ENCODE measurements around the gene LHFPL2.

DNA sequence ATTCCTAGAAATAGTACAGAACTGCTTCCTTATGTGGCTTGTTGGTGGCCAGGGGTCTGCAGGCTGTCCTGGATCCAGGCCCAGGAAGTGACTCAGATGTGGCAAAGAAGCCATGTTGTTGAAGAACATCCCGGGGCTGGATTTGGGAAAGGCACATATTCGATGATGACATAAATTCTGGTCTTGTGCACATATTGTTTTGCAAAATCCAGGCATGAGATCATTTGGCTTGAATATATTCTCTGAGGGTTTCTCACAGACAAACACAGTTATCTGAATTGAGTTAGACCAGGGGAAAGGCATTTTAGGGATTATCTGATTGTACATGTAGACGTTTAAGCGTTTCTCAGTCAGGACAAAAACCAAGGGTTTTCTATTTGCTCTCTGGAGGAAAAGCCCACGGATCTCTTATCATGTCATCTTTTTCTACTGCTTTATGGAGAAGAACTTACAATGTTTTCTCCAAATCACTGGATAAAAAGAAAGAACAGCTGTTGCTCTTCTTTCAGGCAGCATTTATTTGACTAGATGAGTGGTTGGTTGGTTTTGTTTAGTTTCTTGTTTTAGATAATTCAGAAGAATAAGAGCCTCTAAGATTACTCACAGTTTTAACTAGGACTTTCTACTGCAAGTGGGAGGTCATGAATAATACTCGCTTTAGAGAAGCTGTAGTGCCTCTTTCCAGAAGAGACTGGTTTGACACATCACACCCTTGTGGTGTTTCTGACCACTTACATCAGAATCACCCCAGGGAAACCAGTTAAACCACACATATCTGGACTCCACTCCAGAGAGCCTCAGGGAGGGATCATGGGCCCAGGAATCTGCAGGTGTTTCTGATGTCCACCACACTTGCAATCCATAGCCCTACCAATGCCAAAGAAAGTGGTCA, 29.5 kb upstream of the LHFPL2 start:
- TF ChIP-seq, protein P1, sequence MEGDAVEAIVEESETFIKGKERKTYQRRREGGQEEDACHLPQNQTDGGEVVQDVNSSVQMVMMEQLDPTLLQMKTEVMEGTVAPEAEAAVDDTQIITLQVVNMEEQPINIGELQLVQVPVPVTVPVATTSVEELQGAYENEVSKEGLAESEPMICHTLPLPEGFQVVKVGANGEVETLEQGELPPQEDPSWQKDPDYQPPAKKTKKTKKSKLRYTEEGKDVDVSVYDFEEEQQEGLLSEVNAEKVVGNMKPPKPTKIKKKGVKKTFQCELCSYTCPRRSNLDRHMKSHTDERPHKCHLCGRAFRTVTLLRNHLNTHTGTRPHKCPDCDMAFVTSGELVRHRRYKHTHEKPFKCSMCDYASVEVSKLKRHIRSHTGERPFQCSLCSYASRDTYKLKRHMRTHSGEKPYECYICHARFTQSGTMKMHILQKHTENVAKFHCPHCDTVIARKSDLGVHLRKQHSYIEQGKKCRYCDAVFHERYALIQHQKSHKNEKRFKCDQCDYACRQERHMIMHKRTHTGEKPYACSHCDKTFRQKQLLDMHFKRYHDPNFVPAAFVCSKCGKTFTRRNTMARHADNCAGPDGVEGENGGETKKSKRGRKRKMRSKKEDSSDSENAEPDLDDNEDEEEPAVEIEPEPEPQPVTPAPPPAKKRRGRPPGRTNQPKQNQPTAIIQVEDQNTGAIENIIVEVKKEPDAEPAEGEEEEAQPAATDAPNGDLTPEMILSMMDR (conservative IDR thresholded peaks at IDR 0.05; ENCODE audit: low read depth in 2 of 2) = no peak
- no peak for TF ChIP-seq EZH2phosphoT487 (IDR thresholded peaks at IDR 0.05; ENCODE audit: unreplicated experiment)
- TF ChIP-seq POLR2AphosphoS5 (IDR thresholded peaks at IDR 0.05; ENCODE audit: low read depth) = no peak
- no peak for TF ChIP-seq EZH2 (IDR thresholded peaks at IDR 0.05; ENCODE audit: low read depth, unreplicated experiment)
- no peak for TF ChIP-seq ZNF114 (CRISPR knock-in tag; IDR thresholded peaks at IDR 0.05)
- TF ChIP-seq CREB1 (CRISPR knock-in tag; IDR thresholded peaks at IDR 0.05; ENCODE audit: low read depth) = no peak
- no peak for TF ChIP-seq STAT1 (IDR thresholded peaks at IDR 0.05; ENCODE audit: unreplicated experiment)
- no peak for TF ChIP-seq JUNB (IDR thresholded peaks at IDR 0.05; ENCODE audit: unreplicated experiment)
- TF ChIP-seq, protein P2, sequence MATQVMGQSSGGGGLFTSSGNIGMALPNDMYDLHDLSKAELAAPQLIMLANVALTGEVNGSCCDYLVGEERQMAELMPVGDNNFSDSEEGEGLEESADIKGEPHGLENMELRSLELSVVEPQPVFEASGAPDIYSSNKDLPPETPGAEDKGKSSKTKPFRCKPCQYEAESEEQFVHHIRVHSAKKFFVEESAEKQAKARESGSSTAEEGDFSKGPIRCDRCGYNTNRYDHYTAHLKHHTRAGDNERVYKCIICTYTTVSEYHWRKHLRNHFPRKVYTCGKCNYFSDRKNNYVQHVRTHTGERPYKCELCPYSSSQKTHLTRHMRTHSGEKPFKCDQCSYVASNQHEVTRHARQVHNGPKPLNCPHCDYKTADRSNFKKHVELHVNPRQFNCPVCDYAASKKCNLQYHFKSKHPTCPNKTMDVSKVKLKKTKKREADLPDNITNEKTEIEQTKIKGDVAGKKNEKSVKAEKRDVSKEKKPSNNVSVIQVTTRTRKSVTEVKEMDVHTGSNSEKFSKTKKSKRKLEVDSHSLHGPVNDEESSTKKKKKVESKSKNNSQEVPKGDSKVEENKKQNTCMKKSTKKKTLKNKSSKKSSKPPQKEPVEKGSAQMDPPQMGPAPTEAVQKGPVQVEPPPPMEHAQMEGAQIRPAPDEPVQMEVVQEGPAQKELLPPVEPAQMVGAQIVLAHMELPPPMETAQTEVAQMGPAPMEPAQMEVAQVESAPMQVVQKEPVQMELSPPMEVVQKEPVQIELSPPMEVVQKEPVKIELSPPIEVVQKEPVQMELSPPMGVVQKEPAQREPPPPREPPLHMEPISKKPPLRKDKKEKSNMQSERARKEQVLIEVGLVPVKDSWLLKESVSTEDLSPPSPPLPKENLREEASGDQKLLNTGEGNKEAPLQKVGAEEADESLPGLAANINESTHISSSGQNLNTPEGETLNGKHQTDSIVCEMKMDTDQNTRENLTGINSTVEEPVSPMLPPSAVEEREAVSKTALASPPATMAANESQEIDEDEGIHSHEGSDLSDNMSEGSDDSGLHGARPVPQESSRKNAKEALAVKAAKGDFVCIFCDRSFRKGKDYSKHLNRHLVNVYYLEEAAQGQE (IDR thresholded peaks at IDR 0.05; ENCODE audit: unreplicated experiment) = no peak
